ENCODE data around the gene PDGFRA.

- TF ChIP-seq EP300 (IDR thresholded peaks at IDR 0.05; ENCODE audit: borderline replicate concordance in 1 of 2, control insufficient read depth in 1 of 2, low read depth in 2 of 2, low read length in 2 of 2) (no peak), MYC (IDR thresholded peaks at IDR 0.05; ENCODE audit: insufficient read depth, insufficient read length, insufficient replicate concordance, low read length, severe bottlenecking) (no peak), SUZ12 (IDR thresholded peaks at IDR 0.05; ENCODE audit: unreplicated experiment) (no peak)
Observed at GRCh38 chr4:54318904-54319303, 89.8 kb downstream of the PDGFRA start.
